NB4 (cell line): ENCODE measurements around the gene MAP3K15.

ENCODE experiments used
- DNase-seq: peaks from one replicate; pipeline ENCODE4 v3.0.0; 2010; ENCODE audit warnings: low read depth
- H3K4me3 ChIP-seq: one replicate; pipeline ENCODE4 v1.5.1; 2011; ENCODE audit warnings: mild to moderate bottlenecking, low read depth, low read length, moderate library complexity
- CTCF ChIP-seq: IDR thresholded peaks from one replicate; pipeline ENCODE4 v1.5.1; 2012; ENCODE audit warnings: low read depth, low read length
- MAX ChIP-seq: IDR thresholded peaks from 2 replicates; pipeline ENCODE4 v1.6.1; 2011; ENCODE audit warnings: low read depth, low read length
- MYC ChIP-seq: IDR thresholded peaks from 2 replicates; pipeline ENCODE4 v1.6.1; 2011; ENCODE audit warnings: low read depth, low read length
- POLR2A ChIP-seq: IDR thresholded peaks from 2 replicates; pipeline ENCODE4 v1.6.1; 2011; ENCODE audit warnings: mild to moderate bottlenecking; ENCODE audit not compliant: insufficient read length; ENCODE audit errors: extremely low read depth

Gene MAP3K15

GRCh38 chrX:19514791-19515614, at the start of gene MAP3K15:
MAP3K15 (minus strand) TSS chrX:19515508; CDS start chrX:19515261, 247 bp downstream.
- DNase-seq = peak; percentile 66
- peak within 1 kb of the TSS; percentile 48 for H3K4me3 ChIP-seq
- TF ChIP-seq MYC (no peak), CTCF (no peak)

- TF ChIP-seq POLR2A (no peak), MAX (no peak), CTCF (no peak), MYC (no peak)
- DNase-seq = peak; percentile 57
- H3K4me3 ChIP-seq = no peak overlapping the region
Observed at GRCh38 chrX:19564606-19565005, 49.3 kb upstream of the MAP3K15 start.

GRCh38 chrX:19563746-19564145, 48.4 kb upstream of the MAP3K15 start:
- DNase-seq = peak; percentile 58
- H3K4me3 ChIP-seq = no peak overlapping the region
- no peak for TF ChIP-seq POLR2A
- no peak for TF ChIP-seq CTCF
- no peak; the same call in 1 of the 2 replicates for TF ChIP-seq MYC

- DNase-seq = peak; percentile 12
- no peak overlapping the region for H3K4me3 ChIP-seq
- TF ChIP-seq POLR2A (no peak), MYC (no peak), MAX (no peak), CTCF (no peak)
Observed at GRCh38 chrX:19563327-19563726, 48.0 kb upstream of the MAP3K15 start.

GRCh38 chrX:19560611-19561010, 45.3 kb upstream of the MAP3K15 start:
- H3K4me3 ChIP-seq = no peak overlapping the region
- DNase-seq = no peak
- TF ChIP-seq MYC (no peak), MAX (no peak), CTCF (no peak), POLR2A (no peak)

GRCh38 chrX:19557822-19558221, 42.5 kb upstream of the MAP3K15 start:
- TF ChIP-seq POLR2A (no peak), MYC (no peak), MAX (no peak), CTCF (no peak)
- H3K4me3 ChIP-seq = no peak overlapping the region
- DNase-seq = no peak
